ENCODE data around the gene CDX2.

Gene CDX2

GRCh38 chr13:27978301-27978968, 9.3 kb upstream of the CDX2 start:
- no peak for DNase-seq (ENCODE audit: low read depth)

GRCh38 chr13:27977476-27978300, 8.6 kb upstream of the CDX2 start:
- no peak for DNase-seq (ENCODE audit: low read depth)

- no peak for DNase-seq (ENCODE audit: low read depth)
Measured at GRCh38 chr13:27976362-27977091, 7.4 kb upstream of the CDX2 start.

GRCh38 chr13:27975564-27976361, 6.6 kb upstream of the CDX2 start:
- no peak for DNase-seq (ENCODE audit: low read depth)

- DNase-seq (ENCODE audit: low read depth) = no peak
Measured at GRCh38 chr13:27973961-27974662, 5.0 kb upstream of the CDX2 start.

GRCh38 chr13:27973291-27973690, 4.2 kb upstream of the CDX2 start:
- no peak for DNase-seq (ENCODE audit: low read depth)

- no peak for DNase-seq (ENCODE audit: low read depth)
Measured at GRCh38 chr13:27972478-27972820, 3.3 kb upstream of the CDX2 start.

- no peak for DNase-seq (ENCODE audit: low read depth)
Measured at GRCh38 chr13:27971776-27972477, 2.8 kb upstream of the CDX2 start.

GRCh38 chr13:27971236-27971645, 2.1 kb upstream of the CDX2 start:
- no peak for DNase-seq (ENCODE audit: low read depth)

- no peak for DNase-seq (ENCODE audit: low read depth)
Measured at GRCh38 chr13:27970382-27971235, 1.5 kb upstream of the CDX2 start.

GRCh38 chr13:27969866-27970229, 733 bp upstream of the CDX2 start:
- no peak for DNase-seq (ENCODE audit: low read depth)

GRCh38 chr13:27968316-27969081, 616 bp downstream of the CDX2 start:
- no peak for DNase-seq (ENCODE audit: low read depth)

GRCh38 chr13:27967736-27968315, 1.3 kb downstream of the CDX2 start:
- no peak for DNase-seq (ENCODE audit: low read depth)

GRCh38 chr13:27967203-27967735, 1.8 kb downstream of the CDX2 start:
- no peak for DNase-seq (ENCODE audit: low read depth)

GRCh38 chr13:27966641-27967202, 2.4 kb downstream of the CDX2 start:
- no peak for DNase-seq (ENCODE audit: low read depth)

GRCh38 chr13:27965740-27966640, 3.1 kb downstream of the CDX2 start:
- no peak for DNase-seq (ENCODE audit: low read depth)

GRCh38 chr13:27965343-27965739, 3.8 kb downstream of the CDX2 start:
- DNase-seq (ENCODE audit: low read depth) = no peak
